ENCODE measurements around the gene S100A10. TPM values are rescaled to one million over a fixed set of nuclear protein-coding genes. Genes with fewer than 3 reads are reported as not detected.

The S100A10 gene
- polyA plus RNA-seq, 1 donor from 2014 or later: 24.5 TPM

DNA sequence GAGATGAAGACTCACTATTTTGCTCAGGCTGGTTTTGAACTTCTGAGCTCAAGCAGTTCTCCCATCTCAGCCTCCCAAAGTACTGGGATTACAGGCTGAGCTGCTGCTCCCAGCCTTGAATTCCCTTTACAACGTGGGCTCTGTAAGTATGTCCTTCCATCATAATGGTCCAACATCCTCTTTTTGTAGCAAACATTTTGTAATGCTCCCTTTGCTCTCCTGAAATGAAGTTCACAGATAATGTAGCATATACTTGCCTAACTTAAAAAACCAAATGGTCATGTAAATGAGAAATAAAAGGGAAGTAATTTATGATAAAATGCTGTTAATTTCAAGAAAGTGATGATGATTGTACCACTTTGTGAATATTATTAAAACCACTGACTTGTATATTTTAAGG is 53.9 kb downstream of the S100A10 start:
- H4K20me1 ChIP-seq (ENCODE audit: insufficient read depth): no peaks in the 10 kb centered on the region
- no peaks in the 10 kb centered on the region for H3K36me3 ChIP-seq (ENCODE audit: insufficient read depth, low read length)
- H3K4me3 ChIP-seq (ENCODE audit: low read length): no peak overlapping the region

DNA sequence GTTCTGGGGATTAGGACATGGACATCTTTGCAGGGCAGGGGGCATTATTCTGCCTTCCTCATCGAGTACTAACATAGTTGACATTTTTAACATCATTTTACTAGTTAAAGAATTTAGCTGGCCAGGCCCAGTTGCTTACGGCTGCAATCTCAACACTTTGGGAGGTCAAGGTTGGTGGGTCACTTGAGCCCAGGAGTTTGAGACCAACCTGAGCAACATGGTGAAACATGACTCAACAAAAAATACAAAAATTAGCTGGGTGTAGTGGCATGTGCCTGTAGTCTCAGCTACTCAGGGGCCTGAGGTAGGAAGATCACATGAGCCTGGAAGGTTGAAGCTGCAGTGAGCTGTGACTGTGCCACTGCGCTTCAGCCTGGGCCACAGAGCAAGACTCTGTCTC is 54.5 kb downstream of the S100A10 start:
- H3F3A ChIP-seq (ENCODE audit: insufficient read depth, low read length, poor library complexity, severe bottlenecking): no peaks in the 10 kb centered on the region
- no peak overlapping the region for H3K27ac ChIP-seq (ENCODE audit: low read length)
- no peak overlapping the region for H3K4me3 ChIP-seq (ENCODE audit: low read length)
- H2AFZ ChIP-seq (ENCODE audit: low read depth, low read length): no peak overlapping the region
- no peaks in the 10 kb centered on the region for H3K9me2 ChIP-seq (ENCODE audit: insufficient read depth, low read length)
- H3K4me2 ChIP-seq (ENCODE audit: low read length): no peak overlapping the region
- H3K36me3 ChIP-seq (ENCODE audit: insufficient read depth, low read length): no peaks in the 10 kb centered on the region
- no peaks in the 10 kb centered on the region for H3K79me2 ChIP-seq (replicated peaks; ENCODE audit: insufficient read depth, low read length)
- no peak overlapping the region for H3K9ac ChIP-seq (ENCODE audit: low read length)
- H3K9me3 ChIP-seq (ENCODE audit: low read length): no peaks in the 10 kb centered on the region
- no peaks in the 10 kb centered on the region for H3K27me3 ChIP-seq (ENCODE audit: insufficient read depth, low read depth, low read length)
- H4K20me1 ChIP-seq (ENCODE audit: insufficient read depth): no peaks in the 10 kb centered on the region
- TF ChIP-seq EZH2 (IDR thresholded peaks at IDR 0.05; ENCODE audit: borderline replicate concordance, insufficient read depth, low read length, poor library complexity, severe bottlenecking): no peak
- no peak for TF ChIP-seq POLR2AphosphoS5 (IDR thresholded peaks at IDR 0.05)
- no peak for TF ChIP-seq TAF1 (IDR thresholded peaks at IDR 0.05; ENCODE audit: low read depth)
- TF ChIP-seq, protein P1, sequence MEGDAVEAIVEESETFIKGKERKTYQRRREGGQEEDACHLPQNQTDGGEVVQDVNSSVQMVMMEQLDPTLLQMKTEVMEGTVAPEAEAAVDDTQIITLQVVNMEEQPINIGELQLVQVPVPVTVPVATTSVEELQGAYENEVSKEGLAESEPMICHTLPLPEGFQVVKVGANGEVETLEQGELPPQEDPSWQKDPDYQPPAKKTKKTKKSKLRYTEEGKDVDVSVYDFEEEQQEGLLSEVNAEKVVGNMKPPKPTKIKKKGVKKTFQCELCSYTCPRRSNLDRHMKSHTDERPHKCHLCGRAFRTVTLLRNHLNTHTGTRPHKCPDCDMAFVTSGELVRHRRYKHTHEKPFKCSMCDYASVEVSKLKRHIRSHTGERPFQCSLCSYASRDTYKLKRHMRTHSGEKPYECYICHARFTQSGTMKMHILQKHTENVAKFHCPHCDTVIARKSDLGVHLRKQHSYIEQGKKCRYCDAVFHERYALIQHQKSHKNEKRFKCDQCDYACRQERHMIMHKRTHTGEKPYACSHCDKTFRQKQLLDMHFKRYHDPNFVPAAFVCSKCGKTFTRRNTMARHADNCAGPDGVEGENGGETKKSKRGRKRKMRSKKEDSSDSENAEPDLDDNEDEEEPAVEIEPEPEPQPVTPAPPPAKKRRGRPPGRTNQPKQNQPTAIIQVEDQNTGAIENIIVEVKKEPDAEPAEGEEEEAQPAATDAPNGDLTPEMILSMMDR (IDR thresholded peaks at IDR 0.05; ENCODE audit: poor library complexity, severe bottlenecking): no peak
- TF ChIP-seq MXI1 (conservative IDR thresholded peaks at IDR 0.05; ENCODE audit: poor library complexity, severe bottlenecking): no peak
- no peak for TF ChIP-seq REST (IDR thresholded peaks at IDR 0.05; ENCODE audit: borderline replicate concordance)
- TF ChIP-seq EP300 (conservative IDR thresholded peaks at IDR 0.05; ENCODE audit: poor library complexity, severe bottlenecking): no peak
- no peak for TF ChIP-seq SMC3 (conservative IDR thresholded peaks at IDR 0.05; ENCODE audit: poor library complexity)

More for the DNA sequence above, 53.9 kb downstream of the S100A10 start:
- Histone ChIP-seq H3K27ac (ENCODE audit: low read length) (no peak overlapping the region), H2AFZ (ENCODE audit: low read depth, low read length) (no peak overlapping the region), H3K9me2 (ENCODE audit: insufficient read depth, low read length) (no peaks in the 10 kb centered on the region), H3K9ac (ENCODE audit: low read length) (no peak overlapping the region), H3F3A (ENCODE audit: insufficient read depth, low read length, poor library complexity, severe bottlenecking) (no peaks in the 10 kb centered on the region), H3K79me2 (replicated peaks; ENCODE audit: insufficient read depth, low read length) (no peaks in the 10 kb centered on the region), H3K4me2 (ENCODE audit: low read length) (no peak overlapping the region), H3K9me3 (ENCODE audit: low read length) (no peaks in the 10 kb centered on the region), H3K27me3 (ENCODE audit: insufficient read depth, low read depth, low read length) (no peaks in the 10 kb centered on the region)
- TF ChIP-seq MXI1 (conservative IDR thresholded peaks at IDR 0.05; ENCODE audit: poor library complexity, severe bottlenecking): no peak
- TF ChIP-seq SMC3 (conservative IDR thresholded peaks at IDR 0.05; ENCODE audit: poor library complexity): no peak
- no peak for TF ChIP-seq EZH2 (IDR thresholded peaks at IDR 0.05; ENCODE audit: borderline replicate concordance, insufficient read depth, low read length, poor library complexity, severe bottlenecking)
- no peak for TF ChIP-seq RAD21 (conservative IDR thresholded peaks at IDR 0.05)
- no peak for TF ChIP-seq EP300 (conservative IDR thresholded peaks at IDR 0.05; ENCODE audit: poor library complexity, severe bottlenecking)
- TF ChIP-seq, protein P1 (IDR thresholded peaks at IDR 0.05; ENCODE audit: poor library complexity, severe bottlenecking): no peak
- no peak for TF ChIP-seq TAF1 (IDR thresholded peaks at IDR 0.05; ENCODE audit: low read depth)
- TF ChIP-seq REST (IDR thresholded peaks at IDR 0.05; ENCODE audit: borderline replicate concordance): no peak
- TF ChIP-seq POLR2AphosphoS5 (IDR thresholded peaks at IDR 0.05): no peak
